GM18519 (cell line): ENCODE data around the gene FBXO11.
"Not testable (repeated sequence)": the region's sequence is repeated elsewhere in the genome, so short reads cannot be mapped to it uniquely, and the experiment has no call there.

ENCODE experiments used
- ATAC-seq: cut with Tn5 transposase; IDR thresholded peaks from one replicate; pipeline ENCODE4 v1.9.1; 2021; ENCODE audit warnings: mild to moderate bottlenecking, moderate library complexity; ENCODE audit not compliant: unreplicated experiment, low FRiP score

Gene FBXO11

DNA sequence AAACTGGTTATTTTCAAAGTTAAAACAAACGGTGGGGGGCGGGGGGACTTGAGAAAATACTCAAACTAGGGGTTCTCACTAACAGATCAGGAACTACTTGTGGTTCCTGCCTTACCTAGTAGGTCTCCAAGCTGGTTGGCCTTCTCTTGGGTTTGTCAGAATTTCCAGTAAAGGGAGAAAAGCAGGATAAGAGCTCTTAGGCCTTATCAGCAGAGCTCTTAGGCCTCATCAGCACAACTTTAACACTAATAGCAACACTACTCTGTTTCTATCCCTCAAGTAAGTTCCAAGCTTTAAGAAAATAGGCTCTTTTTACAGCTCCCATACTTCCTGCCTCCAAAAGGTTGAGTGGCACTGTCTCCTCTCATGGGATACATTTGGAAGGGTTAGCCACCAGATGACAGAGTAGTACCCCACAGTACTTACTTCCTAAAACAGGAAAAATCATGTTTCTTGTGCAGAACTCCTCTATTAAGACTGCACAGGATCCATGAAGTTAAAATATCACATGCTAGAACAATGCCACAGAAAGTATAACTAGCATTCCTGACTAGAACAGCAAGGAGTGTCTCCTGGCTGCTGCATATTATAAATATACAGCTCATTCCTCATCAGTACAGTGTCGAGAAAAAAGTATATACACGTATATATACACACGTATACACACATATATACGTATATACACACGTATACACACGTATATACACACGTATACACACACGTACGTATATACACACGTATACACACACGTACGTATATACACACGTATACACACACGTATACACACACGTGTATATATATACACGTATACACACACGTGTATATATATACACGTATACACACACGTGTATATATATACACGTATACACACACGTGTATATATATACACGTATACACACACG, 6.1 kb downstream of the FBXO11 start:
- ATAC-seq, result no peak

- ATAC-seq, result no peak
Measured at GRCh38 chr2:47897883-47898731, 8.2 kb downstream of the FBXO11 start.

DNA sequence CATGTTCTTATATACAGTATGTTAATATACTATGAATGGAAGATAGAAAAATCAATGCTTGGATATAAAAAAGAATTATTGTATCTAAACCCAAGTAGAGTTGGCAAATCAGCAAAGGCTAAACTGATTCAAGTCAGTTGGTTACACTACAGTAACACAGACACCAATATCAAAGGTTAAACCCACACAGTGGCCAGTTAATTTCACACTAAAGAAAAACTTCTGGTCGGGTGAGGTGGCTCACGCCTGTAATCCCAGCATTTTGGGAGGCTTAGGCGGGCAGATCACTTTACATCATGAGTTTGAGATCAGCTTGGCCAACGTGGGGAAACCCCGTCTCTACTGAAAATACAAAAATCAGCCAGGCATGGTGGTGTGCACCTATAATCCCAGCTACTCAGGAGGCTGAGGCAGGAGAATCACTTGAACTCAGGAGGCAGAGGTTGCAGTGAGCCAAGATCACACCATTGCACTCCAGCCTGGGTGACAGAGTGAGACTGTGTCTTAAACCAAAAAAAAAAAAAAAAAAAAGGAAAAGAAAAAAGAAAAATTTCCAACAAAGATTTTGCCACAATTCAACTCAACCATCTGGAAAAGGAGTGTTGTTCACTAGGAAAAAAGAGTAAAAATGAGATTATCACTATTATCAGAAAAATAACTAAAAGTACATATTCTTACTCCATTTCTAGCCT, 9.0 kb downstream of the FBXO11 start:
- ATAC-seq, result not testable (repeated sequence)

DNA sequence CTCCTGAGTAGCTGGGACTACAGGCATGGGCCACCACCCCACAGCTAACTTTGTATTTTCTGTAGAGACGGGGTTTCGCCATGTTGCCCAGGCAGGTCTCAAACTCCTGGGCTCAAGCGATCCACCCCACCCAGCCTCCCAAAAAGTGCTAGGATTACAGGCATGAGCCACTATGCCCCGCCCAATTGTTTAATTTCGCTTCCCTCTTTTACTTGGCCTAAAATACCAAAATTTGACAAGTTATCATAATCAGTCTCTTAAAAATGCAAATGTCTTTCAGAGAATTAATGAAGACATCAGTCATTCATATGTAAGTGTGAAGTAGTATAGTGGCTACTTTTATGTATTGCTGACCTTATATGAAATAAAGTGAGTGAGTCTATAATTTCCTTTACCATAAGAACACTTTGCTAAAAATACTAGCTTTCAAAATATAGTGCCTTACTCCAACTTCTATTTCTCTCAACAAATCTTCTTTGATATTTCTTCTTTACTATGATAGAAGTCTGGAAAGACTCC, 9.8 kb downstream of the FBXO11 start:
- no peak for ATAC-seq

- ATAC-seq, result no peak
Measured at GRCh38 chr2:47893771-47894170, 12.5 kb downstream of the FBXO11 start.

- ATAC-seq, result no peak
Measured at GRCh38 chr2:47892338-47892730, 14.0 kb downstream of the FBXO11 start.

DNA sequence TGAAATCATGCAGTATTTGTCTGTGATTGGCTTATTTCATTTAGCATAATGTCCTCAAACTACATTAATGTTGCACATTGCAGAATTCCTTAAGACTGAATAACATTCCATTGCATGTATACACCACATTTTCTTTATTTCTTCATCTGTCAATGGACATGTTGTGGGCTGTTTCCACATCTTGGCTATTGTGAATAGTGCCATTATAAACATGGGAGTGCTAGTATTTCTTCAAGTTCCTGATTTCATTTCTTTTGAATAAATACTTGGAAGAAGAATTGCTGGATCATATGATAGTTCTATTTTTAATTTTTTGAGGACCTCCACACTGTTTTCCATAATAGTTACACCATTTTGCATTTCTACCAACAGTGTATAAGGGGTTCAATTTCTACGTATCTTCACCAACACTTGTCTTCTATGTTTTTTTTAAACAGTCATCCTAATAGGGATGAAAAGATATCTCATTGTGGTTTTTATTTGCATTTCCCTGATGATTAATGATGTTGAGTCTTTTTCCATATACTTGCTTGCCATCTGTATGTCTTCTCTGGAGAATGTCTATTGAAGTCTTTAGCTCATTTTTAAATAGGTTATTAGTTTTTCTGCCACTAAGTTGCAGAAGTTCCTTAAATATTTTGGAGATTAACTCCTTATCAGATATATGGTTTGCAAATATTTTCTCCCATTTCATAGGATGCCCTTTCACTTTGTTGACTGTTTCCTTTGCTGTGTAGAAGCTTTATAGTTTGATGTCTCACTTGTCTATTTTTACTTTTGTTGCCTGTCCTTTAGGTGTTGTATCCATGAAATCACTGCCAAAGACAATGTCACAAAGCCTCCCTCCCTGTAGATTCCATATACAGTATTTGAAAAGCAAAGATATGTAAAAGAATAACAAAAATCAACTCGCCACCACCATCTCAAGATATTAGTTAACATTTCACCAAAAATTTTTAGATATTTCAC, 14.6 kb downstream of the FBXO11 start:
- ATAC-seq, result no peak

DNA sequence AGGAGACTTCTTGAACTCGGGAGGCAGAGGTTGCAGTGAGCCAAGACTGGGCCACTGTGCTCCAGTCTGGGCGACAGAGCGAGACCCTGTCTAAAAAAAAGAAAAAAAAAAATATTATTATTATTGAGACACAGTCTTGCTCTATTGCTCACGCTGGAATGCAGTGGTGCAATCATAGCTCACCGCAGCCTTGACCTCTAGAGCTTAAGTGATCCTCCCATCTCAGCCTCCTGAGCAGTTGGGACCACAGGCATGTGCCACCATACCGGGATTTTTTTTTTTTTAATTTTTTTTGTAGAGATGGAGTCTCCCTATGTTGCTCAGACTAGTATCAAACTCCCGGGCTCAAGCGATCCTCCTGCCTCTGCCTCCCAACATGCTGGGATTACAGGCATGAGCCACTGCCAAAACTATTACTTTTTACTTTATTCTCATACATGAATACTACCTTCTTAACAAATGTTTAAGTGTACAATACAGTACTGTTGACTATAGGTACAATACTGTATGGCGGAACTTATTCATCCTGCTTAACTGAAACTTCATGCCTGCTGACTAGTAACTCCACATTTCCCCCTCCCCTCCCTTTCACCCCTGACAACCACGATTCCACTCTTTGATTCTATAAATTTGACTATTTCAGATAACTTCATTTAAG, 15.5 kb downstream of the FBXO11 start:
- no peak for ATAC-seq

DNA sequence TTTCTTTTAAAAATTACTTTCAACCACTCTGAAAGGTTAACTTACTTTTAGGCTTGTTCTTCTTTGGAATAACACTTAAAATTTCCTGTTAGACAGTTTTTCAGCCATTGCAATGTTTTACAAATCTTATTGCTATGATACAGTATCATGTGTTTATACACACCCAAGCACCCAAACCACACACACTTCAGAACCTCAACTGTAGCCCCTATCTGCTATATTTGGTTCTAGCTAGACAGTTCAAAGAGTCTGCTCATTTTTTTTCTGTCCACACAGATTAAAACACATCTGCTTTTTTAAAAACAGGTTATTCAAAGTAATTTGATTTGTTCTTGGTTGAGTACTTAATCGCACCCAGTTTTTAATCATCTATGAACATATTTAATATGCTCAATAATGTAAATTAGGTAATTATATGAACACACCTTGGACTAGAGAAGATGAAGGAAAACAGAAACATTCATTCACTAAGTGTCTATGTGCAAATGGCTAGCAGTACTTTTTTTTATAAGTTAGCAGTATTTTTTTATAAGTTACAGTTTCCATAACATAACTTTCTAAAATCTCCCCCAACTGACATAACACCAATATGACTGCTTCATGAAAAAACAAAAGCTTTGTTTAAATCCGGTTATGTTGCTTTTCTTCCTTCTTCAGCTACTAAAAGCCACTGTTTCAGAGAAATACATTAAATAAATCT, 17.6 kb downstream of the FBXO11 start:
- no peak for ATAC-seq

GRCh38 chr2:47876912-47877311, 29.4 kb downstream of the FBXO11 start:
- ATAC-seq, result no peak

DNA sequence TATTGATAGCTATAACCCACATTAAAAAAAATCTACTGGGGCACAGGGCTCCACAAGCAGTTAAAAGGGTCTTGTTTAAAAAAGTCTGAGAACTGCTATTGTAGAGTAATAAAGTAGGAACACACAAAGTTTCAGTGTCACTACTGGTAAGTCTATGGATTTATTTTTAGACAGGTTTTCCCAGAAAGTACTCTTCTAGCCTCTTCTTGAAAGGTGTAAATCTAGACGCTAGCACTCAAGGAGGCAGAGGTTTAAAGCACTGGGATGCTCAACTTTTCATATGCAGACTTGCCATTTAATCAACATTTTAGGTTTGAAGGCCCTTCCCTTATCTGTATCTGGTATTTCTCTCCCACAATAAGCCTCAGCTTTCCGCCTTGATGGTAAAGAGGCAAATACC, 33.4 kb downstream of the FBXO11 start:
- ATAC-seq, result no peak

DNA sequence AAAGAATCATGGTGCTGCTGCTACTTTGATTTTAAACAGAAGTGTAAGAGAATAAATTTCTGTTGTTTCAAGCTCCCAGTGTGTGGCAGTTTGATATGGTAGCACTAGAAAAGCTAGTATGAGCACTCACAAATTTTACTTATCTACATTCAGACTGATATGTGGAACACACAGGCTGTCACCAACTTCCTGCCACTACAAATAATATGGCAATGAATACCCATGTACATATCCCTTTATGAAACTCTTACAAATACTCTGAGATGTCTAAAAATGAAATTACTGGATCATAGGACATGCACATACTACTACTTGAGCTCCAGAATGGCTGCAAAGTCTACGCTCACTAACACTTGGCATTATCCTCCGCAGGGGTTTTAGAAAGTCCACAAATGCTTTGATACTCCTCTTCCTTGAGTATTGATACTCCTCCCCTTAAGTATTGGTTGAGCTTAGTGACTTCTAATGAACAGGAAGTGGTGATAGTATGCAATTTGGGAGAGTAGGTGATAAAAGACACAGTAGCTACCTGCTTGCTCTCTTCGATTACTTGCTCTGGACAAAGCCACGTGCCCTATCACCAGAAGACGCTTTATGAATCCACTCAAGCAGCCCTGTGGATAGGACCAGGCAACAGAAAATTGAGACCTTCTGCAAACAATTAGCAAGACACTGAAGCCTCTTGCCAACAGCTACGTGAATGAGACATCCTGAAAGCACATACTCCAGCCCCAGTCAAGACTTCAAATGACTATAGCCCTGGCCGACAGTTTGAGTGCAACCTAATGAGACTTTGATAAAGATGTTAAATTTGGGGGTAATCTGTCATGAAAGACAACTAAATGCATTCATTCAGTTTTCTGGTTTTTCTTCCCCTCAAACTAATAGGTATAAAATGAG, 35.4 kb downstream of the FBXO11 start:
- ATAC-seq, result no peak

GRCh38 chr2:47869859-47870595, 36.3 kb downstream of the FBXO11 start:
- ATAC-seq, result no peak

DNA sequence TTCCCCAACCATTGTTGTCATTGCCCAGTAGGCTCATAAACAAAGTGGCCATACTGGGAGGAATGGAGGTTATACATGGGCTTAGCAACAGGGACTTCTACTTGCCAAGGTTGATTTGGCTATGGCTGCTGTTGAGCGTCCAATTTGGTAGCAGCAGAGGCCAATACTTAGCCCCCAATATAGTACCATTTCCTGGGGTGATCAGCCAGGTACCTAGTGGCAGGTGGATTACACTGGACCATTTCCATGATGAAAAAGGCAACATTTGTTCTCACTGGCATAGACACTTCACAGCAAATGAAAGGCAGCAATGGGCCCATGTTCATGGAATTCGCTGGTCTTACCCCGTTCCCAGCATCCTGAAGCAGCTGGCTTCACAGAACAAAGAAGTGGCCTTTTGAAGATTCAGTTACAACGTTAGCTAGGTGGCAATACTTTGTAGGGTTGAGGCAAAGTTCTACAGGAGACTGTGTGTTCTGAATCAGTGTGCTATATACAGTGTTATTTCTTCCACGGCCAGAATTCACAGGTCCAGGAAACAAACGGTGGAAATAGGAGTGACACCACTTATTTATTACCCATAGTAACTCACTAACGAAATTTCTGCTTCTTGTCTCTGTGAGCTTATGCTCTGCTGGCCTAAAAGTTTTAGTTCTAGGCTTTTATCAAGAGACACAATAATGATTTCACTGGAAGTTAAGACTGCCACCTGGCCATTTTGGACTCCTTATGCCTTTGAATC, 37.5 kb downstream of the FBXO11 start:
- no peak for ATAC-seq

DNA sequence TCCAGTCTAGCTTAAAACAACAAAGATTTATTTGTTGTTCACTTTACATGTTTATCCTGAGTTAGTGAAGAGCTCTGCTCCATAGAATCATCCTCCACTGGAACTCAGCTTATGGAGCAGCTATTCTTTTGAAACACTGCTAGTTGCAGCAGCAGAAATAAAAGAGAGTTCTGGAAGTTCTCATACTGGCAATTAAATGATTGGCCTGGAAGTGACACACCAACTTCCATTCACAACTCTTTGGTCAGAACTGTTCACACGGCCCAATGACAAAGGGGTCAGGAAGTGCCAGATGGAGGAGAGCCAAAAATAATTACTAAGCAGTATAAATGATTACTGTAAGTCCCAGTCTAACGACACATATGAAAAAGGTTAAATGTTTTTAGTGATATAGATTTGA, 39.1 kb downstream of the FBXO11 start:
- no peak for ATAC-seq

DNA sequence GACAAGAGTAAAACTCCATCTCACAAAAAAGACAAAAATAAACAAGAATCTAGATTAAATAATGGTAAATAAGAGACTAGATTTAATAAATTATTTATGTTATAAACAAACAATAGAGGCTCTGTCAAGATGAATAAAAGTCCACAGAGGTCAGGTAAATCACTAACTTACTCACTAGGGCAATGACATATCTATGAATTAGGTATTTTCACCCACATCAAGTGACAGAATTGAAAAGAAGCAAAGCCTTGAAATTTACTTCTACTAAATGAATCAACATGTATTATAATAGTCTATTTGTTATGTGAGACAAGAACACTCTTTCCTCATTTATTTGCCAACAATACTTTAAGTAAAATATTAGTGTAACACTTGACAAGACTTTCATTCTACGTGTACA, 41.7 kb downstream of the FBXO11 start:
- ATAC-seq, result no peak
